Measurements from ENCODE around the gene DDN. TPM values are rescaled to one million over a fixed set of nuclear protein-coding genes. Genes with fewer than 3 reads are reported as not detected.

DDN gene
- total RNA-seq, 1 experiment from 2014 or later: 0.35 TPM

- Histone ChIP-seq H3K27me3 (ENCODE audit: insufficient read depth, low read length) (no peaks in the 10 kb centered on the region; the same call in 1 of the 2 replicates), H3K27ac (ENCODE audit: insufficient read length, low read depth, low read length) (no peak overlapping the region), H2BK20ac (ENCODE audit: low read depth, low read length, poor library complexity, severe bottlenecking) (no peak overlapping the region), H4K8ac (replicated peaks; ENCODE audit: insufficient read length, low read depth, low read length) (no peak overlapping the region), H4K5ac (ENCODE audit: insufficient read length, low read depth, low read length) (no peak overlapping the region), H3K79me2 (ENCODE audit: insufficient read depth, low read length) (no peaks in the 10 kb centered on the region), H3K79me1 (ENCODE audit: insufficient read depth, low read depth, low read length, poor library complexity, severe bottlenecking) (peaks cover 3% of the 10 kb centered on the region), H3K23ac (ENCODE audit: insufficient read length, low read depth, low read length) (no peak overlapping the region), H2AFZ (ENCODE audit: low read length) (no peak overlapping the region), H3K4me1 (ENCODE audit: insufficient read depth, low read length) (no peaks in the 10 kb centered on the region), H3K56ac (ENCODE audit: insufficient read length, low read depth, low read length) (no peak overlapping the region), H2BK5ac (ENCODE audit: insufficient read length, low read length) (no peak overlapping the region), H2BK120ac (ENCODE audit: low read depth, low read length, poor library complexity, severe bottlenecking) (no peak overlapping the region), H3K9ac (ENCODE audit: extremely low read depth, insufficient read length, low read length) (no peak overlapping the region), H4K91ac (ENCODE audit: insufficient read length, low read depth, low read length) (no peak overlapping the region), H3T11ph (ENCODE audit: low read length) (no peak overlapping the region), H2BK12ac (ENCODE audit: insufficient read length, low read depth, low read length) (no peak overlapping the region), H3K4ac (ENCODE audit: low read depth, low read length) (no peak overlapping the region), H3K4me2 (ENCODE audit: insufficient read depth, insufficient read length, low read length) (no peak overlapping the region), H4K20me1 (ENCODE audit: control insufficient read depth, insufficient read depth, insufficient read length) (no peaks in the 10 kb centered on the region), H3K18ac (ENCODE audit: insufficient read length, low read depth, low read length) (no peak overlapping the region), H2BK15ac (ENCODE audit: low read depth, low read length) (no peak overlapping the region), H3K23me2 (ENCODE audit: insufficient read length, low read depth, low read length, poor library complexity, severe bottlenecking) (peaks cover 9% of the 10 kb centered on the region), H3K9me3 (ENCODE audit: control insufficient read depth, low read depth, low read length) (no peaks in the 10 kb centered on the region), H3K14ac (ENCODE audit: insufficient read depth, low read length) (no peak overlapping the region), H2AK5ac (ENCODE audit: insufficient read length, low read length) (no peak overlapping the region)
- no peaks in the 10 kb centered on the region; the same call in 1 of the 2 replicates for H3K27me3 Mint-ChIP-seq (ENCODE audit: low read depth)
- peak; percentile 31 for DNase-seq
- TF ChIP-seq CTCF (conservative IDR thresholded peaks at IDR 0.05): no peak
- no peaks in the 10 kb centered on the region for H3K9me3 Mint-ChIP-seq
- H3K4me1 Mint-ChIP-seq: peaks cover 15% of the 10 kb centered on the region in 2 experiments
- no peak overlapping the region for H3K4me3 Mint-ChIP-seq
- peaks cover 26 to 57% (median 49%) of the 10 kb centered on the region in 3 experiments for H3K36me3 Mint-ChIP-seq (ENCODE audit: insufficient read depth in 1 of 3, low read depth in 3 of 3)
- no CpG with 5 or more reads among the region's 11 CpGs for WGBS (ENCODE audit: extremely low coverage, insufficient read length, low lambda C conversion rate)
- H3K27ac Mint-ChIP-seq: peak overlapping the region in 1 of 3 experiments; percentile 68; a peak in 1 of 7 replicates
These were observed 22.2 kb upstream of the DDN start for GRCh38 chr12:49021292-49021915.
